ENCODE measurements around the gene PI3. TPM values are rescaled to one million over a fixed set of nuclear protein-coding genes. Genes with fewer than 3 reads are reported as not detected.

Gene PI3
- total RNA-seq, 1 experiment from 2014 or later = not detected

DNA sequence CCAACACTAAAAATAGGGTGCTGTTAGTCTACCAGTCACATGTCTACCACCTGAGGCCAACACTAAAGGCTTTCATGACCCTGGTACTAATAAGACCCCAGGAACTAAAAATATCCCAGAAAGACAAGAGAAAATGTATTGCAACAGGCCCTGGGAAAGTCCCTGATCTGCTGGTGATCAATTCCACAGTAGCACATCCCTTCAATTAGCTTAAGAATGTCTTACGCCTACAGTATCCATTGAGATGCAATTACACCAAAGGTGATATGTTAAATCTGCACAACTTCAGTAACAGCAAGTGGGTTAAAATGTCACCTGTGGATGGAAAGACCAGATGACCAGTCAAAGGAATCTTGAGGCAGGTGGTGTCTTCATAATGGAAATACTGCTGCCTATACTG lies 35.2 kb downstream of the PI3 start:
- DNase-seq (ENCODE audit: low read depth in 1 of 2, low spot score in 2 of 2) = no peak
- peaks cover 13% of the 10 kb centered on the region for H3K27me3 ChIP-seq (replicated peaks)
- no peaks in the 10 kb centered on the region for H3K4me1 ChIP-seq (replicated peaks)
- no peaks in the 10 kb centered on the region for H3K9me3 ChIP-seq (replicated peaks)
- no peaks in the 10 kb centered on the region for H3K36me3 ChIP-seq
- no peak overlapping the region for H3K4me3 ChIP-seq
- no peak overlapping the region for H3K27ac ChIP-seq

DNA sequence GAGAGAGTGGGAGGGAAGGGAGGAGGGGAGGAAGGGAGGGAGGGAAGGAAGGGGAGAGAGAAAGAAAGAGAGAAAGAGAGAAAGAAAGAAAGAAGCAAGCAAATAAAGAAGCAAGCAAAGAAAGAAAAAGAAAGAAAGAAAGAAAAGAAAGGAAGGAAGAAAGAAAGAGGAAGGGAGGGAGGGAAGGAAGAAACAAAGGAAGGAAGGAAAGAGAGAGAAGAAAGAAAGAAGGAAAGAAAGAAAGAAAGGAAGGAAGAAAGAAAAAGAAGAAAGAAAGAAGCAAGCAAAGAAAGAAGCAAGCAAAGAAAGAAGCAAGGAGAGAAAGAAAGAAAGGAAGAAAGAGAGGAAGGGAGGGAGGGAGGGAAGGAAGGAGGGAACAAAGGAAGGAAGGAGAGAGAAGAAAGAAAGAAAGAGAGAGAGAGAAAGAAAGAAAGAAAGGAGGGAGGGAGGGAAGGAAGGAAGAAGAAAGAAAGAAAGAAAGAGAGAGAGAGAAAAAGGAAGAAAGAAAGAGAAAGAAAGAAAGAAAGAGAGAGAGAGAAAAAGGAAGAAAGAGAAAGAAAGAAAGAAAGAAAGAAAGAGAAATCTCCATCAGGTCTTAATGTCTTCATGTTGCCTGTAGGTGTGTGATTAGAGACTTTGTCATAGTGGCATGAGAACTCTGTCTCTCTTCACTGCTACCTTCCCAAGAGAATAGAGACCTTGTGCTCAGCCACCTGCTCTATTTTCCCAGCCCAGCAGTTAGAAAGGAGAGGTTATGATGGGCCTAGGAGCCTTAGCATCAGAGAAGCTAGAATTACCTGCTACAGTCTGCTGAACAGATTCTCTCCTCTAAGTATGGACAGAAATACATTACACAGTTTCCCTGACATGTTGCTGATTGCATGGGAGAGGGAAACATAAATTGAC lies 37.1 kb downstream of the PI3 start:
- Histone ChIP-seq H3K4me3 (no peak overlapping the region), H3K4me1 (replicated peaks) (no peaks in the 10 kb centered on the region), H3K27me3 (replicated peaks) (peaks cover 9% of the 10 kb centered on the region), H3K36me3 (no peaks in the 10 kb centered on the region), H3K27ac (no peak overlapping the region), H3K9me3 (replicated peaks) (no peaks in the 10 kb centered on the region)
- DNase-seq (ENCODE audit: low read depth in 1 of 2, low spot score in 2 of 2) = no peak

DNA sequence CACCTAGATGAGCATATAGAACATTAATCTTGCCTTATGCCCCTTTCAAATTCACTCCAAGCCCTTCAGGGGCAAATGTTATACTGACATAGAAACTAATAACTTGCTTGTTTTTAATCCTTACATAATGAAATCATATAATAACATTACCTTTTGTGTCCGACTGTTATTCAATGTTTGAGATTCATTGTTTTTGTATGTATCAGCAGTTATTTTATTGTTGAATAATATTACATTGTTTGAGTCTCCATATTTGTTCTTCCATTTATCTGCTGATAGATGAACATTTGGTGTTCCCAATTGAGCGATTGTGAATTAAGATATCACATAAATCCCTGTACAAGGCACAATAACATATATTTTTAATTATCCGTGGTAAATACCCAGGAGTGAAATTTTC lies 38.1 kb downstream of the PI3 start:
- H3K36me3 ChIP-seq = no peaks in the 10 kb centered on the region
- H3K27ac ChIP-seq = no peak overlapping the region
- H3K9me3 ChIP-seq (replicated peaks) = no peaks in the 10 kb centered on the region
- no peak overlapping the region for H3K4me3 ChIP-seq
- DNase-seq (ENCODE audit: low read depth in 1 of 2, low spot score in 2 of 2) = no peak
- H3K27me3 ChIP-seq (replicated peaks) = peaks cover 4% of the 10 kb centered on the region; the same call in 1 of the 2 replicates
- no peaks in the 10 kb centered on the region for H3K4me1 ChIP-seq (replicated peaks)

DNA sequence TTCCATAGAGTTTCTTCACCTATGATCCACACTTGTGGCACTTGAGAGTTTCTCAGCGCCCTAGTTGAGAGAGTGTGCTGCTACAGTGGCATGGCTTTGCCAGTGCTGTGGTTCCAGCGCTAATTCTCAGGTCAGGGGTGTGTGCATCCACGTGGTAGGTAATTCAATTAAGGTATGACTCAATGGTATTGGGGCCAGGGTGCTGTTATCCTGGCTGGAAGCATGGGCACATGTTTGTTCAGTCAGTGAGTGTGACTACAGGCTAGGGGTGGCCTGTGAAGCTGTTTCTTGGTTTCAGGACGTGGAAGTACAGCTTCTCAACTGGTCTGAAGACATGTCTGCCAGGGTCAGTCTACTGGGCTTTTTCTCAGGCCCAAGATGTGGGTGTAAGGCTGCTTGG lies 43.4 kb downstream of the PI3 start:
- H3K9me3 ChIP-seq (replicated peaks) = no peaks in the 10 kb centered on the region
- peaks cover 11% of the 10 kb centered on the region; the same call in 1 of the 2 replicates for H3K27me3 ChIP-seq (replicated peaks)
- H3K27ac ChIP-seq = no peak overlapping the region
- no peaks in the 10 kb centered on the region for H3K4me1 ChIP-seq (replicated peaks)
- DNase-seq (ENCODE audit: low read depth in 1 of 2, low spot score in 2 of 2) = no peak
- no peaks in the 10 kb centered on the region for H3K36me3 ChIP-seq
- H3K4me3 ChIP-seq = no peak overlapping the region

DNA sequence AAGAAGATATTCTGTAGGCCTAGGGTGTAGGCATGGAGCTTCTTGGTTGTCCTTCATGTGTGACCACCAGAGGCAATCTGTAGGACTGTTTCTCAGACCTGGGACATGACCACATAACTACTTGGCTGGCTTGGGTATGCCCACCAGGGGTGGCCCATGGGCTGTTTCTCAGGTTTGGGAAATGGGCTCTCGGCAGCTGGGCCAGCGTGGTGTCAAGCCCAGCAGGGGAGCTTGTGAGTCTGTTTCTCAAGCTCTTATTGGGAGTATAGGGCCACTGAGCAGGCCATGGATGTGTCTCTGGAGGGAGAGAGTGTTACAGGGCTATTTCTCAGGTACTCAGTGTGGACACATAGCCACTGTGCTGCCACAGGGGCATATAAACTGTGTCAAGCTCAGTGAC lies 43.9 kb downstream of the PI3 start:
- no peak overlapping the region for H3K4me3 ChIP-seq
- H3K27me3 ChIP-seq (replicated peaks) = peaks cover 11% of the 10 kb centered on the region; the same call in 1 of the 2 replicates
- H3K9me3 ChIP-seq (replicated peaks) = no peaks in the 10 kb centered on the region
- no peak for DNase-seq (ENCODE audit: low read depth in 1 of 2, low spot score in 2 of 2)
- no peaks in the 10 kb centered on the region for H3K36me3 ChIP-seq
- no peaks in the 10 kb centered on the region for H3K4me1 ChIP-seq (replicated peaks)
- no peak overlapping the region for H3K27ac ChIP-seq

DNA sequence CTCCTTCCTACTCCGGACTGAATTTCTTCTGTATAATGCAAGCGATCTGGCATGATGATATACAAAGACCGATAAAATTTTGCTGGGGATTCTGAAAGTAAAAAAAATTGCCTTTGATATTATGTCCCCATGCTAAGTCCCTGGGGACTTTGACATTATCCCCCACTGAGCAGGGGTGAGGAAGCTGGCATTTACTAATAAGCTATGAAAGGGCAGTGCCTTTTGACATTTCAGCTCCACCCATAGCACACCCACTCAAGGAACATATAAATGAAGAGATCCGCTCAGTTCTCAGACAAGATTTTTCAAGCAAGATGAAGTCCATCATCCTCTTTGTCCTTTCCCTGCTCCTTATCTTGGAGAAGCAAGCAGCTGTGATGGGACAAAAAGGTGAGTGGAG lies 46.4 kb downstream of the PI3 start, which contains the start of gene SEMG2:
Gene SEMG2, plus strand, starts transcription at position 298 of the 400 bp plus-strand sequence. Its CDS starts 17 bp downstream, at position 315.
- no peak for DNase-seq (ENCODE audit: low read depth in 1 of 2, low spot score in 2 of 2)
- no peaks in the 10 kb centered on the region for H3K9me3 ChIP-seq (replicated peaks)
- H3K27me3 ChIP-seq (replicated peaks) = peaks cover 9% of the 10 kb centered on the region
- H3K27ac ChIP-seq = no peak within 1 kb of the TSS
- H3K4me3 ChIP-seq = no peak within 1 kb of the TSS
- H3K36me3 ChIP-seq = no peaks in the 10 kb centered on the region
- no peaks in the 10 kb centered on the region for H3K4me1 ChIP-seq (replicated peaks)

DNA sequence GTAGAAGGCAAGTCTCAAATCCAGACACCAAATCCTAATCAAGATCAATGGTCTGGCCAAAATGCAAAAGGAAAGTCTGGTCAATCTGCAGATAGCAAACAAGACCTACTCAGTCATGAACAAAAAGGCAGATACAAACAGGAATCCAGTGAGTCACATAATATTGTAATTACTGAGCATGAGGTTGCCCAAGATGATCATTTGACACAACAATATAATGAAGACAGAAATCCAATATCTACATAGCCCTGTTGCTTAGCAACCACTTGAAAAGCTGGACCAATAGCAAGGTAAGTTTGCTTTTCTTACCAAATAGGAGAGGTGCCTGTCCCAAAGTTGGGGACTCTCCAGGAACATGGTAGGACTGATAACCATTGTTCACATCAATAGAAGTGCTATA lies 48.4 kb downstream of the PI3 start:
- Histone ChIP-seq H3K4me3 (no peak overlapping the region), H3K27me3 (replicated peaks) (peaks cover 9% of the 10 kb centered on the region), H3K9me3 (replicated peaks) (no peaks in the 10 kb centered on the region), H3K27ac (no peak overlapping the region), H3K4me1 (replicated peaks) (no peaks in the 10 kb centered on the region), H3K36me3 (no peaks in the 10 kb centered on the region)
- no peak for DNase-seq (ENCODE audit: low read depth in 1 of 2, low spot score in 2 of 2)

Other genes with a start within 250 kb of the PI3 start
- gene TOMM34, start 214.5 kb upstream of the PI3 start, total RNA-seq (2014; rRNA removed; shearing (Covaris generic)) = 20.3 and 33.7 TPM in 2 replicates
- gene STK4, start 208.4 kb upstream of the PI3 start, total RNA-seq (2014; rRNA removed; shearing (Covaris generic)) = 12.6 and 19.5 TPM in 2 replicates
- not detected in 2 replicates for gene KCNS1, start 73.8 kb upstream of the PI3 start, total RNA-seq (2014; rRNA removed; shearing (Covaris generic))
- gene WFDC5, start 59.7 kb upstream of the PI3 start, total RNA-seq (2014; rRNA removed; shearing (Covaris generic)) = not detected in 2 replicates
- not detected in 2 replicates for gene WFDC12, start 50.4 kb upstream of the PI3 start, total RNA-seq (2014; rRNA removed; shearing (Covaris generic))
- gene SEMG1, start 32.1 kb downstream of the PI3 start, total RNA-seq (2014; rRNA removed; shearing (Covaris generic)) = not detected in 2 replicates
- not detected in 2 replicates for gene SEMG2, start 46.5 kb downstream of the PI3 start, total RNA-seq (2014; rRNA removed; shearing (Covaris generic))
- gene SLPI, start 79.7 kb downstream of the PI3 start, total RNA-seq (2014; rRNA removed; shearing (Covaris generic)) = not detected in 2 replicates
- gene RBPJL, start 131.9 kb downstream of the PI3 start, total RNA-seq (2014; rRNA removed; shearing (Covaris generic)) = not detected in 2 replicates
- 0.50 TPM in 1 of 2 replicates, not detected in the other for gene MATN4, start 133.4 kb downstream of the PI3 start, total RNA-seq (2014; rRNA removed; shearing (Covaris generic))
- gene SDC4, start 173.5 kb downstream of the PI3 start, total RNA-seq (2014; rRNA removed; shearing (Covaris generic)) = 105 and 107 TPM in 2 replicates
- 7.3 and 18.4 TPM in 2 replicates for gene SYS1, start 188.3 kb downstream of the PI3 start, total RNA-seq (2014; rRNA removed; shearing (Covaris generic))
- not detected in 2 replicates for gene TP53TG5, start 203.4 kb downstream of the PI3 start, total RNA-seq (2014; rRNA removed; shearing (Covaris generic))
- gene DBNDD2, start 233.4 kb downstream of the PI3 start, total RNA-seq (2014; rRNA removed; shearing (Covaris generic)) = 0.13 and 0.47 TPM in 2 replicates
- 73.1 and 93.1 TPM in 2 replicates for gene PIGT, start 241.2 kb downstream of the PI3 start, total RNA-seq (2014; rRNA removed; shearing (Covaris generic))

All from SJSA1 (cell line).